Measurements from ENCODE around the gene C14orf180. TPM values are rescaled to one million over a fixed set of nuclear protein-coding genes. Genes with fewer than 3 reads are reported as not detected.

C14orf180 gene
- total and polyA plus RNA-seq, 2 of the 8 experiments (the other 6 are each of a cell fraction or from before 2014, with no cell fraction given) = not detected

- TF ChIP-seq EZH2 (IDR thresholded peaks at IDR 0.05; ENCODE audit: low read depth, low read length, severe bottlenecking) (no peak), EGR1 (IDR thresholded peaks at IDR 0.05; ENCODE audit: borderline replicate concordance, low read depth, low read length) (no peak), CHD7 (IDR thresholded peaks at IDR 0.05; ENCODE audit: insufficient replicate concordance, low read length) (no peak), POLR2AphosphoS5 (IDR thresholded peaks at IDR 0.05; ENCODE audit: low read depth, low read length) (no peak), SUZ12 (IDR thresholded peaks at IDR 0.05; ENCODE audit: low read length) (no peak)
These were observed 5.6 kb upstream of the C14orf180 start (continued) for GRCh38 chr14:104573930-104574329.
